B cell (primary cell): Measurements from ENCODE around the gene ETV6. TPM values are rescaled to one million over a fixed set of nuclear protein-coding genes. Genes with fewer than 3 reads are reported as not detected.

Experiments
- ATAC-seq: fragments of 200-7000 bp; cut with Tn5 transposase; one replicate; pipeline ENCODE4 v1.10.0; 2021; ENCODE audit warnings: low read depth, mild to moderate bottlenecking, moderate number of reproducible peaks, moderate library complexity
- CTCF ChIA-PET: fragments of 350-600 bp; sonication (Branson Sonifier 250); formaldehyde crosslinking; loops from one replicate; lab custom pipeline; 2021; ENCODE audit warnings: antibody characterized with exemption, inconsistent platforms; lab: Charles Lee
- POLR2A ChIA-PET: fragments of 350-600 bp; sonication (Branson Sonifier 250); formaldehyde crosslinking; loops from one replicate; lab custom pipeline; 2021; ENCODE audit warnings: antibody characterized with exemption; lab: Charles Lee
- DNase-seq: peaks from one replicate; pipeline ENCODE4 v3.0.0; 2013
- H2AFZ ChIP-seq: 2 replicates; pipeline ENCODE4 v1.6.1; 2012; ENCODE audit warnings: mild to moderate bottlenecking, low read depth, low read length; ENCODE audit not compliant: insufficient read depth, poor library complexity, severe bottlenecking
- H3K27ac ChIP-seq, 2 donors: 1 replicate in 1 of 2; 2 replicates in 1 of 2; pipeline ENCODE4 v1.5.1; 2012 to 2013; ENCODE audit warnings: low read length in 2 of 2, mild to moderate bottlenecking in 2 of 2, moderate library complexity in 1 of 2
- H3K27me3 ChIP-seq, 4 experiments: fragments of 200-600 bp in 1 of 4; sonication (generic) in 1 of 4; replicated peaks in 1 of 4; 1 replicate in 2 of 4; 2 replicates in 2 of 4; pipeline versions ENCODE4 v1.6.1 to v1.7.0; 2013 to 2016; ENCODE audit warnings: low read length in 3 of 4, mild to moderate bottlenecking in 2 of 4, mixed read lengths in 1 of 4, moderate library complexity in 1 of 4; ENCODE audit not compliant: insufficient read depth in 4 of 4, control insufficient read depth in 3 of 4; ENCODE audit errors: control extremely low read depth in 1 of 4
- H3K36me3 ChIP-seq, 2 experiments: replicated peaks in 1 of 2; 1 replicate in 1 of 2; 2 replicates in 1 of 2; pipeline versions ENCODE4 v1.6.1 to v1.7.1; 2013; ENCODE audit warnings: low read length in 1 of 2; ENCODE audit not compliant: insufficient read depth in 2 of 2, control insufficient read depth in 1 of 2; ENCODE audit errors: control extremely low read depth in 1 of 2, extremely low read depth in 1 of 2
- H3K4me1 ChIP-seq, 2 donors: fragments of 200-600 bp in 1 of 2; sonication (generic) in 1 of 2; 1 replicate in 1 of 2; 2 replicates in 1 of 2; pipeline versions ENCODE4 v1.5.1 to v1.6.1; 2013 to 2017; ENCODE audit warnings: low read length in 2 of 2; ENCODE audit not compliant: control insufficient read depth in 2 of 2, insufficient read depth in 2 of 2
- H3K4me2 ChIP-seq: replicated peaks from 2 replicates; pipeline ENCODE3; 2012; ENCODE audit warnings: mild to moderate bottlenecking, low read depth, low read length; ENCODE audit not compliant: poor library complexity, severe bottlenecking
- H3K4me3 ChIP-seq, 5 experiments: fragments of 200-600 bp in 1 of 5; sonication (generic) in 1 of 5; 1 replicate in 3 of 5; 2 replicates in 2 of 5; pipeline versions ENCODE4 v1.5.1 to v1.7.0; 2011 to 2016; ENCODE audit warnings: low read length in 4 of 5, mild to moderate bottlenecking in 4 of 5, low read depth in 2 of 5, control low read depth in 1 of 5, moderate library complexity in 1 of 5; ENCODE audit not compliant: insufficient read depth in 1 of 5; ENCODE audit errors: control extremely low read depth in 1 of 5, extremely low read depth in 1 of 5
- H3K79me2 ChIP-seq: fragments of 200-600 bp; sonication (generic); one replicate; pipeline ENCODE4 v1.6.0; 2016; ENCODE audit warnings: low read length; ENCODE audit not compliant: control insufficient read depth, insufficient read depth
- H3K9ac ChIP-seq: fragments of 200-600 bp; sonication (generic); 2 replicates; pipeline ENCODE4 v1.6.1; 2017; ENCODE audit warnings: mild to moderate bottlenecking, low read length, moderate library complexity
- H3K9me3 ChIP-seq, 3 donors: one replicate each; pipeline versions ENCODE4 v1.6.1 to v1.7.1; 2013; ENCODE audit warnings: low read length in 2 of 3; ENCODE audit not compliant: control insufficient read depth in 2 of 3, insufficient read depth in 1 of 3; ENCODE audit errors: control extremely low read depth in 1 of 3
- H4K20me1 ChIP-seq: 2 replicates; pipeline ENCODE4 v1.6.0; 2012; ENCODE audit warnings: mild to moderate bottlenecking, low read length; ENCODE audit not compliant: insufficient read depth, control insufficient read depth, poor library complexity, severe bottlenecking
- H3K27ac Mint-ChIP-seq: one replicate; pipeline ENCODE4 v1.8.0; 2021; ENCODE audit warnings: mixed read lengths
- H3K27me3 Mint-ChIP-seq: one replicate; pipeline ENCODE4 v1.8.0; 2021; ENCODE audit warnings: mixed read lengths
- H3K4me1 Mint-ChIP-seq: one replicate; pipeline ENCODE4 v1.8.0; 2021; ENCODE audit warnings: mixed read lengths
- H3K4me3 Mint-ChIP-seq: one replicate; pipeline ENCODE4 v1.8.0; 2021; ENCODE audit warnings: mixed read lengths
- H3K9me3 Mint-ChIP-seq: one replicate; pipeline ENCODE4 v1.8.0; 2022; ENCODE audit warnings: mixed read lengths; ENCODE audit not compliant: insufficient read depth
- CTCF ChIP-seq: fragments of 200-600 bp; IDR thresholded peaks from one replicate; pipeline ENCODE4 v1.8.0; 2022; ENCODE audit warnings: antibody characterized with exemption, mild to moderate bottlenecking
- EZH2 ChIP-seq: IDR thresholded peaks from 2 replicates; pipeline ENCODE4 v1.6.1; 2012; ENCODE audit warnings: borderline replicate concordance, low read depth, mild to moderate bottlenecking, moderate library complexity, low read length; ENCODE audit not compliant: insufficient read depth, poor library complexity, severe bottlenecking
- WGBS: methylation state at CpG from one replicate; pipeline ENCODE4 v1.1.5; 2013; ENCODE audit warnings: missing lambda C conversion rate; ENCODE audit not compliant: insufficient coverage; 5-methylcytosine and 5-hydroxymethylcytosine counted together
- intact Hi-C: fragments of 100-400 bp; cut with micrococcal nuclease; formaldehyde crosslinking; loops from one replicate; pipeline ENCODE4 v1.10.0; 2022
- polyA plus RNA-seq: library from polyadenylated mRNA; depleted of rRNA; stranded (reverse); fragments of >200 nt; gene quantifications from 2 replicates; pipeline ENCODE4 v1.2.3, GENCODE V29; 2012
- total RNA-seq, 2 donors: library from RNA; stranded (reverse); fragments of 120-200 nt in 1 of 2; gene quantifications; 1 replicate in 1 of 2; 2 replicates in 1 of 2; pipeline versions ENCODE4 v1.2.3 to v1.2.4, GENCODE V29; 2013 to 2022

Gene ETV6
- total and polyA plus RNA-seq, 2 donors (not counting 1 experiment from before 2014, with no cell fraction given): 17.4 to 123 TPM

GRCh38 chr12:11673666-11674461 is 24.4 kb downstream of the ETV6 start:
- no peak overlapping the region for H3K27ac ChIP-seq
- H3K9ac ChIP-seq: no peak overlapping the region
- WGBS: 46% methylated on average over 10 of the region's 13 CpGs
- H3K27me3 ChIP-seq: no peaks in the 10 kb centered on the region
- H3K4me3 Mint-ChIP-seq: no peak overlapping the region
- ATAC-seq: no peak
- H3K9me3 ChIP-seq: no peaks in the 10 kb centered on the region
- H4K20me1 ChIP-seq: peaks cover 83% of the 10 kb centered on the region
- POLR2A ChIA-PET: interaction anchor here (0.6 kb wide), 1 partner anchor 27 kb away, joined by 3 read pairs; no protein-coding TSS in a partner anchor
- H3K79me2 ChIP-seq: peaks cover 100% of the 10 kb centered on the region
- no peak overlapping the region for H3K27ac Mint-ChIP-seq
- peaks cover 29 to 35% of the 10 kb centered on the region in 2 donors for H3K4me1 ChIP-seq
- intact Hi-C loops: loop anchor here (2.0 kb wide), 1 partner anchor 21 kb away; no protein-coding TSS in a partner anchor
- H3K4me1 Mint-ChIP-seq: peaks cover 79% of the 10 kb centered on the region
- TF ChIP-seq EZH2 (no peak), CTCF (no peak)
- DNase-seq: no peak
- no peak overlapping the region for H3K4me2 ChIP-seq
- no peaks in the 10 kb centered on the region for H3K9me3 Mint-ChIP-seq
- peaks cover 1 to 5% of the 10 kb centered on the region in 2 experiments for H3K36me3 ChIP-seq
- CTCF ChIA-PET: no interaction called here
- H3K4me3 ChIP-seq: no peak overlapping the region
- H2AFZ ChIP-seq: no peak overlapping the region
- no peaks in the 10 kb centered on the region for H3K27me3 Mint-ChIP-seq

- Mint-ChIP-seq H3K4me3 (no peak overlapping the region), H3K4me1 (peaks cover 78% of the 10 kb centered on the region), H3K9me3 (no peaks in the 10 kb centered on the region), H3K27me3 (no peaks in the 10 kb centered on the region), H3K27ac (no peak overlapping the region)
- ATAC-seq (no peak), DNase-seq (no peak)
- Histone ChIP-seq H3K4me1 (peaks cover 23 to 34% of the 10 kb centered on the region in 2 donors), H3K27ac (no peak overlapping the region), H3K9ac (no peak overlapping the region), H2AFZ (no peak overlapping the region), H3K79me2 (peaks cover 98% of the 10 kb centered on the region), H4K20me1 (peaks cover 74% of the 10 kb centered on the region), H3K4me2 (no peak overlapping the region), H3K9me3 (no peaks in the 10 kb centered on the region), H3K27me3 (no peaks in the 10 kb centered on the region), H3K4me3 (no peak overlapping the region), H3K36me3 (peaks cover 4 to 5% of the 10 kb centered on the region in 2 experiments)
- WGBS: 100% methylated on average over 4 of the region's 4 CpGs
- TF ChIP-seq EZH2 (no peak), CTCF (no peak)
- intact Hi-C loops: loop anchor here (2.0 kb wide), 1 partner anchor 22 kb away; no protein-coding TSS in a partner anchor
- CTCF ChIA-PET: no interaction called here
- POLR2A ChIA-PET: no interaction called here
Measured at GRCh38 chr12:11674894-11675390, 25.5 kb downstream of the ETV6 start.
